Measurements from ENCODE around the gene SURF6. TPM values are rescaled to one million over a fixed set of nuclear protein-coding genes. Genes with fewer than 3 reads are reported as not detected.
"Not testable (repeated sequence)": the region's sequence is repeated elsewhere in the genome, so short reads cannot be mapped to it uniquely, and the experiment has no call there.

Gene SURF6
- total RNA-seq, 1 donor: 8.2 TPM

- no peak for DNase-seq (ENCODE audit: low read depth)
- H3K4me3 ChIP-seq (ENCODE audit: low read depth, low read length): no peak overlapping the region
- TF ChIP-seq CTCF (IDR thresholded peaks at IDR 0.05; ENCODE audit: insufficient read depth, low read depth, low read length): no peak
Observed at GRCh38 chr9:133285252-133285775, 50.7 kb downstream of the SURF6 start.

- DNase-seq (ENCODE audit: low read depth): no peak
- H3K4me3 ChIP-seq (ENCODE audit: low read depth, low read length): no peak overlapping the region
- no peak for TF ChIP-seq CTCF (IDR thresholded peaks at IDR 0.05; ENCODE audit: insufficient read depth, low read depth, low read length)
Observed at GRCh38 chr9:133284362-133284761, 51.6 kb downstream of the SURF6 start.

GRCh38 chr9:133283255-133284032 is 52.5 kb downstream of the SURF6 start:
- not testable (repeated sequence) for DNase-seq (ENCODE audit: low read depth); H3K4me3 ChIP-seq (ENCODE audit: low read depth, low read length)

GRCh38 chr9:133282464-133283238 is 53.3 kb downstream of the SURF6 start:
- no peak for TF ChIP-seq CTCF (IDR thresholded peaks at IDR 0.05; ENCODE audit: insufficient read depth, low read depth, low read length)
- H3K4me3 ChIP-seq (ENCODE audit: low read depth, low read length): no peak overlapping the region
- no peak for DNase-seq (ENCODE audit: low read depth)

GRCh38 chr9:133280392-133280791 is 55.6 kb downstream of the SURF6 start:
- no peak for DNase-seq (ENCODE audit: low read depth)
- no peak overlapping the region for H3K4me3 ChIP-seq (ENCODE audit: low read depth, low read length)
- no peak for TF ChIP-seq CTCF (IDR thresholded peaks at IDR 0.05; ENCODE audit: insufficient read depth, low read depth, low read length)

Small RNAs within 50 kb of the gene (small RNA-seq; reads per million reads assigned to genes)
- not detected for gene RF00019
- gene SNORD24: not detected
- not detected for gene SNORD36A
- not detected for gene SNORD36B
- gene SNORD36C: not detected

Other genes starting within 250 kb of the SURF6 start
- 13.8 and 17.4 TPM in 2 replicates for gene RALGDS, start 214.9 kb downstream of the SURF6 start, total RNA-seq
- gene GBGT1, start 172.3 kb downstream of the SURF6 start, total RNA-seq: 4.7 and 5.8 TPM in 2 replicates
- not detected in 2 replicates for gene OBP2B, start 126.9 kb downstream of the SURF6 start, total RNA-seq
- gene ABO, start 61.0 kb downstream of the SURF6 start, total RNA-seq: not detected in 2 replicates
- 11.9 and 12.1 TPM in 2 replicates for gene MED22, start 11.9 kb upstream of the SURF6 start, total RNA-seq
- gene RPL7A, start 12.0 kb upstream of the SURF6 start, total RNA-seq: 1,651 and 1,997 TPM in 2 replicates
- gene SURF1, start 20.3 kb upstream of the SURF6 start, total RNA-seq: 13.4 and 14.2 TPM in 2 replicates
- 12.1 and 16.1 TPM in 2 replicates for gene SURF2, start 20.4 kb upstream of the SURF6 start, total RNA-seq
- 403 and 513 TPM in 2 replicates for gene SURF4, start 39.9 kb upstream of the SURF6 start, total RNA-seq
- gene STKLD1, start 40.2 kb upstream of the SURF6 start, total RNA-seq: 0.32 and 2.6 TPM in 2 replicates
- 10.0 and 12.5 TPM in 2 replicates for gene REXO4, start 81.8 kb upstream of the SURF6 start, total RNA-seq
- gene ADAMTS13, start 86.2 kb upstream of the SURF6 start, total RNA-seq: 1.3 TPM in 2 replicates
- gene CACFD1, start 123.8 kb upstream of the SURF6 start, total RNA-seq: 3.9 and 7.7 TPM in 2 replicates
- 35.4 and 41.9 TPM in 2 replicates for gene SLC2A6, start 142.9 kb upstream of the SURF6 start, total RNA-seq
- gene MYMK, start 188.8 kb upstream of the SURF6 start, total RNA-seq: not detected in 2 replicates
- under 0.01 and 0.32 TPM in 2 replicates for gene ADAMTSL2, start 198.5 kb upstream of the SURF6 start, total RNA-seq